ENCODE measurements around the gene MTMR12.
"Not testable (repeated sequence)": the region's sequence is repeated elsewhere in the genome, so short reads cannot be mapped to it uniquely, and the experiment has no call there.

MTMR12 gene

GRCh38 chr5:32325062-32325461 is 12.3 kb upstream of the MTMR12 start:
- no peak for DNase-seq

GRCh38 chr5:32323741-32324140 is 11.0 kb upstream of the MTMR12 start:
- DNase-seq = no peak

DNA sequence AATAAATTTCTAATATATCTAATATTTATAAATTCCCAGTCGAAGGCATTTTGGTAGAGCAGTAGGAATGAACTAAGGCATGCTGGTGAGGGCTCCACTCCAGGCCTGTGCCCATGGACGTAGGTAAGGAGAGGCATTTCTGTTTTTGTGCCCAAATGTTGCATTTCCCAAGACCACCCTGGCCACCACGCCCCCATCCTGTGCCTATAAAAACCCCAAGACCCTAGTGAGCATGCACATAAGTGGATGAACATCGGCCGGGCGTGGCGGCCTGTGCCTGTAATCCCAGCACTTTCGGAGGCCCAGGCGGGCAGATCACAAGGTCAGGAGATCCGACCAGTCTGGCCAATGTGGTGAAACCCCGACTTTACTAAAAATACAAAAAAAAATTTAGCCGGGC is 10.1 kb upstream of the MTMR12 start:
- DNase-seq = no peak

DNA sequence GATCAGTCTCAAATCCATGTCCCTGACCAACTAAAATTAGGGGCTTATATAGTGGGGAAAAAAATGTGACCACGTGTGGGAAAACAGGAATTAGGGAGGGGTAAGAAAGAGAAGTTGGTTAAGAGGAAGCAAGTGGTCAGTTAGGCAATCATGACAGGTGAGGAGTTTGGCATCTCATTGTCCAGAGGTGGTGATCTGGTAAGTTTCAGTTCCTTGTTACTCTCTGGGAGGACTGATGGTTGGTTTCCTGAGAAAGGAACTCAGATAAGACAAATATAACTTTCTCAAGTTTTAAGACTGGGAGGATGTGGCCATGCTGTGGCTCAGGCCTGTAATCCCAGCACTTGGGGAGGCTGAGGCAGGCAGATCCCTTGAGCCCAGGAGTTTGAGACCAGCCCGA is 9.0 kb upstream of the MTMR12 start:
- not testable (repeated sequence) for DNase-seq

DNA sequence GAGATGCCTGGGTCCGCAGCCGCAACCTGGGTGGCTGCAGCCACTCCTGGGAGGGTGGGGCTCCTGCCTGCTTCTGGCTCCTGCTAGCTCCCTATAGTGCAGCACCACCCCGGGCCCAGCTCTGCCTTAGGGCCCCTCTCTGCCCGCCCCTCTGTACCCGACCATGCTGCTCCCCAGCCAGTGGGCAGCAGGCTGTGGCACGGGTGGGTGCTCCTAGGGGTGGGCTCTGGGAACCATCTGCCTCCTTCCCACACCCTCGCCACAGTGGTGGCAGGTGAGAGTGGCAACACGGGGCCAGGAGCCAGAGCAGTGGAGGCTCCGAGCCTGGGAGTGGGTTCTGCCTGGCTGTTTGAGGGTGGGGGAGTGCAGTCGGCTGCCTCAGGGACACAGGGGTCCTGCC is 7.8 kb upstream of the MTMR12 start:
- no peak for DNase-seq

GRCh38 chr5:32319926-32320543 is 7.3 kb upstream of the MTMR12 start:
- DNase-seq = no peak

GRCh38 chr5:32319392-32319791 is 6.7 kb upstream of the MTMR12 start:
- no peak for DNase-seq

DNA sequence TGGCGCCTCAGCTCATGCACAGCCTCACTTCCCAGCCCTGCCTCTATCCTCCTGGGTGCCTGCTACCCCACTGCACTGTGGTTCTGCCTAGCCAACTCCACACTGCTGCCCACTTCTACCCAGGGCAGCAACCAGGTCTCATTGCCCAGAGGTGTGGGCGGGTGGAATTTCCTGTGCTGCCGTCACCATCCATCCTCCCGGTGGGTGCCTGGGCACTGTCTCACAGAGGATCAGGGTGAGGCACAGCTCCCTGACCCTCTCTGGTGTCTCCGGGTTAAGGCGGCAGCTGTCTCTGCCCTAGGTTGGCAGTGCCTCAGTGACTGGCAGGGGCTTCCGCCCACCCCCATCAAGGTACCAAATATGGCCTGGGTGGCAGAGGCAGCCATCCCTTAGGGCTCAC is 4.3 kb upstream of the MTMR12 start:
- no peak for DNase-seq

DNA sequence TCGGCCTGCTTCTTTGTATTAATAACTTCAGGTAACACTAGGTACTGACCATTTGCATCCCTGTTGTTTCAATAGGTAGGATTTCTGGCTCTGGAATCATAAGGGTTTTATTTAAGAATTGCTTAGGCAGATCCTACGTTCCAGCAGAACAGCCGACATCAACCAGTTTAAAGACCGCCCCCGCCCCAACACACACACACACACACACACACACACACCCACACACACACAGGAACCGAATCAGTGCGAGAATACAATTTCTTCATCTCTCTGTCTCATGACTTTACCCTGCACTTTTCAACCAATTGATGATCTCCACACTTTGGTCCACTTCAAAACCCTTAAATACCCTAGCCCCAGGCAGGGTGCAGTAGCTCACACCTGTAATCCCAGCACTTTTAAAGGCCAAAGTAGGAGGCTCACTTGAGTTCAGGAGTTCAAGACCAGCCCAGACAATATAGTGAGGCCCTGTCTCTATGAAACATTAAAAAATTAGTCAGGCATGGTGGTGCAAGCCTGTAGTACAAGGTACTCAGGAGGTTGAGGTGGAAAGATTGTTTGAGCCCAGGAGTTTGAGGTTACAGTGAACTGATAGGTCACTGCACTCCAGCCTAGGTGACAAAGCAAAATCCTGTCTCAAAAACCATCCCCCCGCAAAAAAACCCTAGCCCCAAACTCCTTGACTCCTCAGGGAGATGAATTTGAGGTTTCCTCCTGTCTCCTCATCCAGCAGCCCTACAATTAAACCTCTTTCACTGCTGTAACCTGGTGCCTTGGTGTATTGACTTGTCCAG is 2.7 kb upstream of the MTMR12 start:
- no peak for DNase-seq

- DNase-seq = no peak
Measured at GRCh38 chr5:32314658-32315057, 1.9 kb upstream of the MTMR12 start.

- not testable (repeated sequence) for DNase-seq
Measured at GRCh38 chr5:32314152-32314488, 1.4 kb upstream of the MTMR12 start.

DNA sequence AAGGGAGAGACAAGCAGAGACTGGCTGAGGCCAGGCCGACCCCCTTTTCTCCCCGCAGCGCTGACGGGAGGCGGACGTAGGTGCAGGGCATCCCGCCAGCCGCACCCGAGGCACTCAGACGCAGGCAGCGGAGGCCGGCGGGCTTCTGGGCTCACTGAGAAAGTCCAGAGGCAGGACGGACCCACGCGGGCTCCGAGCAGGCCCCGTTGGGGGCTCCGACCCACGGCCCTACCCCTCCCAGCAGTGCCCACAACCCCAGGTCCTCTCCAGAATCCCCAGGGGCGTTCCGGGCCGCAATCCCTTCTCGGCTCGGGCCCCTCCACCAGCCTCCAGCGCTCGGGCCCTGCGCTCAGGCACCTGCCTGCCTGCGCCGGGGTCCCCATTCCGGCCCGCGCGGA is 543 bp downstream of the MTMR12 start:
- DNase-seq = peak in 3 of 4 experiments; percentile 5 to 24 (median 18)

- DNase-seq = no peak
Measured at GRCh38 chr5:32311404-32312196, 1.1 kb downstream of the MTMR12 start.

DNA sequence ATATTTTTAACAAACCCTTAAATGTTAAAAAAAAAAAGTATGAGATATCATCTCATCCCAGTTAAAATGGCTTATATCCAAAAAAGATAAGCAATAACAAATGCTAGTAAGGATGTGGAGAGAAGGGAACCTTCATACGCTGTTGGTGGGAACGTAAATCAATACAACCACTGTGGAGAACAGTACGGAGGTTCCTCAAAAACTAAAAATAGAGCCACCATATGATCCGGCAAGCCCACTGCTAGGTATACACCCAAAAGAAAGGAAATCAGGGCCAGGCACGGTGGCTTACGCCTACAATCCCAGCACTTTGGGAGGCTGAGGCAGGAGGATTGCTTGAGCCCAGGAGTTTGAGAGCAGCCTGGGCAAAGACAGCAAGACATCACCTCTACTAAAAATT is 3.0 kb downstream of the MTMR12 start:
- DNase-seq = no peak

DNA sequence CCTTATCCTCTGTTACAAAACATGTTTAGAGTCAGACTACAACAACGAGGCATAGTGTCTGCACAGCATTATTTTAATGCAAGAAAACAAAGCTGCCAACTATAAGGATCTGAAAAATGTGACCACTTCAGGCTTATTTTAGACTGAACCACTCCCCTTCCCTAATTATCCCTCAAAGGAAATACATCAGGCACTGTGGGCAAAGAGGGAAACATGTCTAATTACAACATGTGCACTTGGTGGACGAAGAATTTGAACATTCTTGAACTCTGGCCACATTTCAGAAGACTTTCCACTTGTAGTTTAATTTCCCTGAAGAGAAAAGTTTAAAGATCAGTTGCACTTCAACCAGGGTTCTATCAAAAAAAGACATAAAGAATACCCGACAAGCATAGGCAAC is 3.8 kb downstream of the MTMR12 start:
- no peak for DNase-seq

- DNase-seq = no peak
Measured at GRCh38 chr5:32307769-32308194, 5.0 kb downstream of the MTMR12 start.

DNA sequence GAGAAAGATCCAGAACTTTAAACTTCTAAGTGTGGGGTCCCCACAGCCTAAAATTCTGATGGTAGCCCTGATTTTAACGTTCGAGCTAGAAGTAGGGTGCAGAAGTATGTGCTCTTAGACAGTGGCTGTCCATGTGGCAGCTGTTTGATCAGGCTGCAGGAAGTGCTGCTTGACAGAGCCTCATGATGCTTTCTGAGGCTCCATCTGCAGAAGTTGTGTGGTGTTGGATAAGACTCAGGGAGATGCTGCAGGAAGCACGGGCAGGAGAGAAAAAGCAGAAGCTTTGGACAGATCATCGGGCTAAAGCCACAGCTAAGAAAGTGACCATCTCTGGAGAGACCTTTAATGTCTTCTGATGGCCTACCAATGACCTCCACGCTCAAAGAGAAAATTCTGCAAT is 8.1 kb downstream of the MTMR12 start:
- DNase-seq = no peak

DNA sequence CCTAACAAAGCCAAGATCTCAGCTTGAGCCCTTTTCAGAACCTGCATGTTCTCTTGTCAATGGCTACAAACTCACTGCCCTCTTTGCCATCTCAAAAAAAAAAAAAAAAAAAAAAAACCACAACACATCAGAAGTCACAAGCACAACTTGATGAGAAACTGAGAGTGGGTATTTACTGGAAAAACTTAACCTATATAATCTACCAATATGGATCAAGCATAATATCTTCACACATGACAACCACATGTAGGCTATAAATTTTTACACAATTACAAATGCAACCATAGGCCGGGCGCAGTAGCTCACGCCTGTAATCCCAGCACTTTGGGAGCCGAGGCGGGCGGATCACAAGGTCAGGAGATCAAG is 9.0 kb downstream of the MTMR12 start:
- DNase-seq = no peak

DNA sequence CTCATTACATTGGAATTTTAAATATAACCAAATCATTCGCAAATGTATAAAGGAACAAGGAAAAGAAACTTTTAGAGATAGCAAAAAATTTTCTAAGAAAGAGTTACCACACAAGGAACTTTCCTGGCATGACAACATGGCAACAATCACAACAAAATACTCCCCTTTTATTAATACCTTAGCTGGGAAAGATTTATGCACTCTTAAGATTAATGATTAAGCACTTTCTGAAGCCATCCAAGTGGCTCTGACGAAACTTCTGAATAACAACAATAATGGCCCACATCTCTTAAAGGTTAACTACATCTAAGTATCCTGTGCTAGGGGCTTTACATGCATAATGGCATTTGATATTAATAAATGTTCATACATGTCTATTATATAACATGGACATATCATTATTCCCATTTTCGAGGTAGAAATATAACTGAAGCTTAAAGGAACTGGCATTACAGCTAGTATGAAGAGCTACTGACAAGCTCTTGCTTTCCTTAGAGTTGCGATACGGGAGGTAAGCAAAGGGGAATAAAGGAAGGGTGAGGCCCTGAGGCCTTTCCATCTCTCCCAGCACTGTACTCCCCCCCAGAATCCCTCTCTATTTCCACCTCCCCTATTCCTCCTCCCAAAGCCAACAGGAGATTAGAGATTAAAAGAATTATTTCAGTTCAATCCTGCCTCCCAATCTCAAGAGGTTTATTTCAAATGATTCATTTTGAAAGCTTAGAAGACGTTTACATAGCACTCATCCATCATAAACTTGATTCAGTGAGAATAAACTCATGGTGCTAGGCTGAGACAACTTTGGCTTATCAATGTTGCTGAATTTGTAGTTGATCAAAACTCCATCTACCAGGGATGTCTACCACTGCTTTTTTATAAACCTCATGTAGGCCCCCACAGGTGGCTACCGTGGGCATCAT is 9.6 kb downstream of the MTMR12 start:
- DNase-seq = no peak

GRCh38 chr5:32301891-32302290 is 10.8 kb downstream of the MTMR12 start:
- no peak for DNase-seq

DNA sequence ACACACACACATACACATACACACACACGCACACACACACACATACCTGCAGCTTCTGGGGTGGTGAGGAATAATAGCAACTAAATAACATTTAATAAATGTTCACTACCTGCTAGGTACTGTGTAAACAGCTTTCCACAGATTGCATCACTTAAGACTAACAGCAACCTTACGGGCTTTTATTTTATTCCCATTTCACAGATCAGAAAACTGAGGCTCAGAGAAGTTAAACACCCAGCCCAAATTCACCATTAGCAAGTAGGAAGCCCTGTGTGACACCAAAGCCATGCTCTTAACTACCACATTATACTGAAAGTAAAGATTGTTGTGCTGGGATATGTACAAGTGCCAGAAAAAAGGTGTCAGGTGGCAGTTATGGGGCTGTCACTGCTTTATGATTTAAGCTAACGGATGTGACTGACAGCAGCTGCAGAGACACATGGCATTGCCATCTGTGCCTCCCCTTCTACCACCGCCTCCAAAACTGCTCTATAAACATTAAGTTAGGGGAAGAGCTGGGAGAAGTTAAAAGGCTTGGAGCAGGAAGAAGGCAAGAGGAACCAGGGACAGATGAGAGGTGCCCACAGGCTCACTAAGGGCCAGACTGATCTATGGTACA is 13.6 kb downstream of the MTMR12 start:
- no peak for DNase-seq

DNA sequence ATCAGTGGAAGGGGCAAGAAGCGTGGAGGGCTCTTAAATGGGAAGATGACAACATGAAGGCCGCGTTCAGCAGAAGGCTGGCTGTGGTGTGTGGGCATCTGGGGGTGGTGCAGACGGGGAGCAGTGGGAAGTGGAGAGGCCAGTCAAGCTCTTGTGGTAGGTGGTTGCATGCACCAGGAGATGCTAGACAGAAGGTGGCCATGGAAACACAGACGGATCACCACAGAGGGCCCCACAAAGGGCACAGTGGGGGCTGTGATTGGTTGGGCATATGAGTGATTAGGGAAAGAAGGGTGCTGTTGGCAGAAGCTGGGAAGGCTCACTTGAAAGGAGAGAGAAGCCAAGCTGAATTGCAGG is 14.7 kb downstream of the MTMR12 start:
- no peak for DNase-seq
